H9 (cell line): ENCODE results near the gene ABCB1. TPM values are rescaled to one million over a fixed set of nuclear protein-coding genes. Genes with fewer than 3 reads are reported as not detected.

ENCODE experiments used
- DNase-seq: peaks from one replicate; pipeline ENCODE4 v3.0.0-alpha.2; 2017
- H2AFZ ChIP-seq: one replicate; pipeline ENCODE4 v1.6.1; 2013; ENCODE audit warnings: mild to moderate bottlenecking, low read length, control low read depth, moderate library complexity
- H2AK5ac ChIP-seq: 2 replicates; pipeline ENCODE4 v1.6.1; 2013; ENCODE audit warnings: low read length, control low read depth, mixed read lengths; ENCODE audit not compliant: insufficient read length
- H2BK120ac ChIP-seq: one replicate; pipeline ENCODE4 v1.6.1; 2013; ENCODE audit warnings: low read depth, mild to moderate bottlenecking, low read length, control low read depth, inconsistent platforms; ENCODE audit not compliant: poor library complexity, severe bottlenecking
- H2BK12ac ChIP-seq: 2 replicates; pipeline ENCODE4 v1.6.1; 2013; ENCODE audit warnings: low read length, control low read depth, mixed read lengths, low read depth; ENCODE audit not compliant: insufficient read length
- H2BK15ac ChIP-seq: 2 replicates; pipeline ENCODE4 v1.6.1; 2013; ENCODE audit warnings: low read depth, low read length, control low read depth
- H2BK20ac ChIP-seq: one replicate; pipeline ENCODE4 v1.6.1; 2013; ENCODE audit warnings: low read depth, mild to moderate bottlenecking, low read length, control low read depth, inconsistent platforms; ENCODE audit not compliant: poor library complexity, severe bottlenecking
- H2BK5ac ChIP-seq: 2 replicates; pipeline ENCODE4 v1.6.1; 2013; ENCODE audit warnings: low read length, control low read depth, mixed read lengths; ENCODE audit not compliant: insufficient read length
- H3K14ac ChIP-seq: 2 replicates; pipeline ENCODE4 v1.6.1; 2013; ENCODE audit warnings: low read length, control low read depth; ENCODE audit not compliant: insufficient read depth
- H3K18ac ChIP-seq: 2 replicates; pipeline ENCODE4 v1.6.1; 2013; ENCODE audit warnings: low read depth, mild to moderate bottlenecking, mixed read lengths, low read length, control low read depth; ENCODE audit not compliant: insufficient read length
- H3K23ac ChIP-seq: 2 replicates; pipeline ENCODE4 v1.6.1; 2013; ENCODE audit warnings: low read length, control low read depth, mixed read lengths, low read depth; ENCODE audit not compliant: insufficient read length
- H3K23me2 ChIP-seq: 2 replicates; pipeline ENCODE4 v1.6.1; 2013; ENCODE audit warnings: low read depth, mild to moderate bottlenecking, mixed read lengths, low read length, control low read depth; ENCODE audit not compliant: insufficient read length, poor library complexity, severe bottlenecking
- H3K27ac ChIP-seq: 2 replicates; pipeline ENCODE4 v1.5.1; 2013; ENCODE audit warnings: low read length, control low read depth, mixed read lengths, low read depth; ENCODE audit not compliant: insufficient read length
- H3K27me3 ChIP-seq: 2 replicates; pipeline ENCODE4 v1.6.1; 2013; ENCODE audit warnings: low read length, control low read depth, inconsistent platforms; ENCODE audit not compliant: insufficient read depth
- H3K4ac ChIP-seq: 2 replicates; pipeline ENCODE4 v1.6.1; 2013; ENCODE audit warnings: low read depth, mild to moderate bottlenecking, control low read depth, inconsistent platforms, low read length, moderate library complexity
- H3K4me1 ChIP-seq: 2 replicates; pipeline ENCODE4 v1.6.1; 2013; ENCODE audit warnings: low read length, control low read depth, inconsistent platforms; ENCODE audit not compliant: insufficient read depth
- H3K4me2 ChIP-seq: 2 replicates; pipeline ENCODE4 v1.6.1; 2013; ENCODE audit warnings: low read length, control low read depth, mixed read lengths; ENCODE audit not compliant: insufficient read length, insufficient read depth
- H3K56ac ChIP-seq: 2 replicates; pipeline ENCODE4 v1.6.1; 2013; ENCODE audit warnings: low read depth, mild to moderate bottlenecking, mixed read lengths, low read length, control low read depth; ENCODE audit not compliant: insufficient read length
- H3K79me1 ChIP-seq: 2 replicates; pipeline ENCODE4 v1.6.1; 2013; ENCODE audit warnings: low read depth, mild to moderate bottlenecking, moderate library complexity, low read length, control low read depth, inconsistent platforms; ENCODE audit not compliant: insufficient read depth, poor library complexity, severe bottlenecking
- H3K79me2 ChIP-seq: 2 replicates; pipeline ENCODE4 v1.6.1; 2013; ENCODE audit warnings: low read length, control low read depth, inconsistent platforms; ENCODE audit not compliant: insufficient read depth
- H3K9ac ChIP-seq: 2 replicates; pipeline ENCODE4 v1.6.1; 2013; ENCODE audit warnings: low read length, control low read depth, mixed read lengths; ENCODE audit not compliant: insufficient read length; ENCODE audit errors: extremely low read depth
- H3K9me3 ChIP-seq: one replicate; pipeline ENCODE4 v1.6.1; 2013; ENCODE audit warnings: low read depth, low read length, inconsistent platforms; ENCODE audit not compliant: control insufficient read depth
- H3T11ph ChIP-seq: one replicate; pipeline ENCODE4 v1.6.1; 2013; ENCODE audit warnings: mild to moderate bottlenecking, low read length, control low read depth, inconsistent platforms
- H4K20me1 ChIP-seq: one replicate; pipeline ENCODE4 v1.6.1; 2013; ENCODE audit not compliant: control insufficient read depth, insufficient read length, insufficient read depth
- H4K5ac ChIP-seq: 2 replicates; pipeline ENCODE4 v1.6.1; 2013; ENCODE audit warnings: low read depth, mild to moderate bottlenecking, mixed read lengths, low read length, control low read depth; ENCODE audit not compliant: insufficient read length
- H4K8ac ChIP-seq: replicated peaks from 2 replicates; pipeline ENCODE4 v1.6.1; 2013; ENCODE audit warnings: low read length, control low read depth, mixed read lengths, low read depth; ENCODE audit not compliant: insufficient read length
- H4K91ac ChIP-seq: 2 replicates; pipeline ENCODE4 v1.6.1; 2013; ENCODE audit warnings: low read depth, mild to moderate bottlenecking, moderate library complexity, mixed read lengths, low read length, control low read depth; ENCODE audit not compliant: insufficient read length
- H3K27ac Mint-ChIP-seq, 3 experiments: 2 replicates in 2 of 3; 3 replicates in 1 of 3; pipeline ENCODE4 v1.8.0; 2020 to 2021; ENCODE audit warnings: mixed read lengths in 3 of 3, mild to moderate bottlenecking in 1 of 3, moderate library complexity in 1 of 3
- H3K27me3 Mint-ChIP-seq: 2 replicates; pipeline ENCODE4 v1.8.0; 2021; ENCODE audit warnings: low read depth, mild to moderate bottlenecking, moderate library complexity, mixed read lengths
- H3K36me3 Mint-ChIP-seq, 3 experiments: 2 replicates in 2 of 3; 3 replicates in 1 of 3; pipeline ENCODE4 v1.8.0; 2020 to 2021; ENCODE audit warnings: low read depth in 3 of 3, mixed read lengths in 3 of 3; ENCODE audit not compliant: insufficient read depth in 1 of 3
- H3K4me1 Mint-ChIP-seq, 2 experiments: 2 replicates each; pipeline ENCODE4 v1.8.0; 2020; ENCODE audit warnings: mixed read lengths in 2 of 2
- H3K4me3 Mint-ChIP-seq, 2 experiments: 2 replicates in 1 of 2; 3 replicates in 1 of 2; pipeline ENCODE4 v1.8.0; 2020 to 2021; ENCODE audit warnings: mild to moderate bottlenecking in 2 of 2, mixed read lengths in 2 of 2, moderate library complexity in 1 of 2
- H3K9me3 Mint-ChIP-seq, 2 experiments: 2 replicates in 1 of 2; 3 replicates in 1 of 2; pipeline ENCODE4 v1.8.0; 2020; ENCODE audit warnings: mild to moderate bottlenecking in 2 of 2, mixed read lengths in 2 of 2, moderate library complexity in 1 of 2
- CTCF ChIP-seq: fragments of 200-600 bp; sonication (generic); conservative IDR thresholded peaks from 3 replicates; pipeline ENCODE4 v1.8.0; 2021; ENCODE audit warnings: antibody characterized with exemption, mild to moderate bottlenecking
- WGBS: extraction: QIAGEN DNeasy Blood & Tissue Kit; methylation state at CpG from one replicate; pipeline ENCODE4 v1.1.7; 2013; ENCODE audit warnings: missing lambda C conversion rate, low lambda C conversion rate, mixed read lengths; ENCODE audit not compliant: insufficient read length; ENCODE audit errors: extremely low coverage; 5-methylcytosine and 5-hydroxymethylcytosine counted together
- total RNA-seq: library from RNA; stranded (reverse); gene quantifications from 2 replicates; pipeline ENCODE4 v1.2.1, GENCODE V29; 2021

Gene ABCB1
- total RNA-seq, 1 experiment from 2014 or later = 0.33 TPM

- no peak overlapping the region for H3K4me2 ChIP-seq
- H2BK12ac ChIP-seq = no peak overlapping the region
- H3K14ac ChIP-seq = no peak overlapping the region
- H3K56ac ChIP-seq = no peak overlapping the region
- DNase-seq = no peak
- no peaks in the 10 kb centered on the region for H3K9me3 ChIP-seq
- H2AFZ ChIP-seq = no peak overlapping the region
- H3K4me3 Mint-ChIP-seq = no peak overlapping the region
- H3K23ac ChIP-seq = no peak overlapping the region
- H3K4me1 ChIP-seq = no peaks in the 10 kb centered on the region
- no peak overlapping the region for H3K9ac ChIP-seq
- no peaks in the 10 kb centered on the region for H3K9me3 Mint-ChIP-seq
- H3K27me3 ChIP-seq = no peaks in the 10 kb centered on the region
- no peak overlapping the region for H3T11ph ChIP-seq
- no peak overlapping the region for H2BK5ac ChIP-seq
- peaks cover 9% of the 10 kb centered on the region for H3K27me3 Mint-ChIP-seq
- H2BK20ac ChIP-seq = no peak overlapping the region
- H3K27ac ChIP-seq = no peak overlapping the region
- H3K18ac ChIP-seq = no peak overlapping the region
- H3K23me2 ChIP-seq = no peaks in the 10 kb centered on the region
- no peak overlapping the region for H3K27ac Mint-ChIP-seq
- H4K8ac ChIP-seq = no peak overlapping the region
- H3K36me3 Mint-ChIP-seq = no peaks in the 10 kb centered on the region
- no peak overlapping the region for H2AK5ac ChIP-seq
- no peak overlapping the region for H4K5ac ChIP-seq
- H2BK15ac ChIP-seq = no peak overlapping the region
- H3K79me2 ChIP-seq = no peaks in the 10 kb centered on the region
- TF ChIP-seq CTCF = no peak
- H3K79me1 ChIP-seq = no peaks in the 10 kb centered on the region
- H2BK120ac ChIP-seq = no peak overlapping the region
- no peaks in the 10 kb centered on the region for H3K4me1 Mint-ChIP-seq
- no CpG with 5 or more reads among the region's 3 CpGs for WGBS
- H3K4ac ChIP-seq = no peak overlapping the region
- no peak overlapping the region for H4K91ac ChIP-seq
- no peaks in the 10 kb centered on the region for H4K20me1 ChIP-seq
These were observed 7.7 kb upstream of the ABCB1 start for GRCh38 chr7:87608431-87608830.
